HUES64 (cell line): ENCODE measurements around the gene TUBB2B.

Experiments
- H3K27ac ChIP-seq: 2 replicates; pipeline ENCODE4 v1.7.0; 2013; ENCODE audit warnings: low read depth, low read length, inconsistent platforms
- H3K27me3 ChIP-seq: 2 replicates; pipeline ENCODE4 v1.6.1; 2013; ENCODE audit warnings: mild to moderate bottlenecking, low read length; ENCODE audit not compliant: insufficient read depth
- H3K36me3 ChIP-seq: 2 replicates; pipeline ENCODE4 v1.6.1; 2013; ENCODE audit warnings: mild to moderate bottlenecking, low read length; ENCODE audit not compliant: insufficient read depth
- H3K4me1 ChIP-seq: 2 replicates; pipeline ENCODE4 v1.6.1; 2013; ENCODE audit warnings: mild to moderate bottlenecking, low read length, moderate library complexity; ENCODE audit not compliant: insufficient read depth
- H3K4me3 ChIP-seq: 2 replicates; pipeline ENCODE4 v1.5.1; 2013; ENCODE audit warnings: mild to moderate bottlenecking, low read length, moderate library complexity
- H3K9ac ChIP-seq: 2 replicates; pipeline ENCODE4 v1.6.1; 2013; ENCODE audit warnings: mild to moderate bottlenecking, low read depth, low read length
- H3K9me3 ChIP-seq: 2 replicates; pipeline ENCODE4 v1.6.1; 2013; ENCODE audit warnings: low read depth, low read length; ENCODE audit not compliant: insufficient read depth
- WGBS: fragments of 150-250, 120-280 bp; methylation state at CpG from one replicate; pipeline ENCODE4 v1.1.7; 2013; ENCODE audit warnings: missing lambda C conversion rate; 5-methylcytosine and 5-hydroxymethylcytosine counted together

Gene TUBB2B

DNA sequence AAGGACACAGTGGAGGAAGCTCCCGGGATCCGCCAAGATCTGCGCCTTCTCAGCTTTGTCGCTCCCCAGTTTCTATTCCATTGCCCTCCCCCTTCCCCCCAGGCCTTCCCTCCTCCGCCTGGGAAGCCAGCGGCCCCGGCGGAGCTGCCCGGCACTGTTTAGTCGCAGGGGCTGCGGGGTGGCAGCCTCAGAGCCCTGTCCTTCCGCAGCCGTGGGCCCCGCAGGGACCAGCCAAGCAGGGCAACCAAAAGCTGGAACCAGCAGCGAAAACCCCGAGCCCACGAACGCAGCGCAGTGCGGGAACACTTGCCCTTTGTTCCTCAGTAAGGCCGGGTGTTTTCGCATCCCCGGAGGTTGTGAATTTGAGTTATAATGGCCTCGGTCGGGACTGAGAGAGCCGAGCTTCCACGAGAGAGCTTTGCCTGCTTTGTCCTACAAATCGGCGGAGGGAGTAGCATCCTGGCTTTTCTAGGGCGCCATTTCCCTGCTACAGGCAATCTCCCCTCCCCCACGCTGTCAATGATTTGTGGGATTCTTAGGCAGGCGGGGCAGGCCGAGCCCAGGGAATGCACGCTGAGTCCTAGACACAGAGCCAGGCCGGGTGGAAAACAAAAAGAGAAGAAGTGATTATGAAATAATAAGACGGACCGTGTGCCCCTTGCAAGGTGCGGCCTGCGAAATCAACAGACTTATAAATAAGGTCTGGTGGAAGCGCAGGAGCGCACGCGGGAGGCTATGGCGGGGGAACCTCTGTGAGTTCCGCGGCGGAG lies 4.0 kb upstream of the TUBB2B start:
- peak overlapping the region; percentile 95 for H3K4me3 ChIP-seq
- H3K4me1 ChIP-seq, result peaks cover 20% of the 10 kb centered on the region

DNA sequence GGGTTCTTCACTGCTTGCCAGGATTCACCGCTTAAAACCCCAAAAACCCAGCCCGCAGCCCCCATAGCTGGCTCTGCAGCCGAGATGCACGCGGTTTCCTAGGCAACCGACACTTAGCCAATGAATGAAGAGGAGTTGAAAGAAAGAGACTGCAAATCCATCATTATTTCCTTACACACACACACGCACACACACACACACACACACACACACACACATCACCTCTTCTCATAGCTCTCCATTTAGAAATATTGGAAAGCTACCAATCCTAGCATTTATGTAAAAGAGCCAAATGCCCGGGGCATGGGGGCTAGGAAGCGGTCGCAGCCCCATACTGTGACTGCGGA lies 3.4 kb upstream of the TUBB2B start:
- H3K36me3 ChIP-seq, result peaks cover 5% of the 10 kb centered on the region
- WGBS, result 2% methylated on average over 11 of the region's 11 CpGs
- H3K27ac ChIP-seq, result peak overlapping the region; percentile 75; the same call in 1 of the 2 replicates
- peaks cover 20% of the 10 kb centered on the region for H3K4me1 ChIP-seq
- peaks cover 38% of the 10 kb centered on the region for H3K27me3 ChIP-seq
- peak overlapping the region; percentile 95 for H3K4me3 ChIP-seq
- no peaks in the 10 kb centered on the region for H3K9me3 ChIP-seq
- peak overlapping the region; percentile 80 for H3K9ac ChIP-seq

More for the DNA sequence above, 4.0 kb upstream of the TUBB2B start:
- peaks cover 38% of the 10 kb centered on the region for H3K27me3 ChIP-seq
- H3K36me3 ChIP-seq, result no peaks in the 10 kb centered on the region
- WGBS, result under 1% methylated on average over 46 of the region's 47 CpGs
- H3K9ac ChIP-seq, result peak overlapping the region; percentile 80
- H3K27ac ChIP-seq, result peak overlapping the region; percentile 75
- H3K9me3 ChIP-seq, result no peaks in the 10 kb centered on the region

GRCh38 chr6:3230256-3230882 lies 2.9 kb upstream of the TUBB2B start:
- Histone ChIP-seq H3K9ac (no peak overlapping the region), H3K4me3 (peak overlapping the region; percentile 95)

DNA sequence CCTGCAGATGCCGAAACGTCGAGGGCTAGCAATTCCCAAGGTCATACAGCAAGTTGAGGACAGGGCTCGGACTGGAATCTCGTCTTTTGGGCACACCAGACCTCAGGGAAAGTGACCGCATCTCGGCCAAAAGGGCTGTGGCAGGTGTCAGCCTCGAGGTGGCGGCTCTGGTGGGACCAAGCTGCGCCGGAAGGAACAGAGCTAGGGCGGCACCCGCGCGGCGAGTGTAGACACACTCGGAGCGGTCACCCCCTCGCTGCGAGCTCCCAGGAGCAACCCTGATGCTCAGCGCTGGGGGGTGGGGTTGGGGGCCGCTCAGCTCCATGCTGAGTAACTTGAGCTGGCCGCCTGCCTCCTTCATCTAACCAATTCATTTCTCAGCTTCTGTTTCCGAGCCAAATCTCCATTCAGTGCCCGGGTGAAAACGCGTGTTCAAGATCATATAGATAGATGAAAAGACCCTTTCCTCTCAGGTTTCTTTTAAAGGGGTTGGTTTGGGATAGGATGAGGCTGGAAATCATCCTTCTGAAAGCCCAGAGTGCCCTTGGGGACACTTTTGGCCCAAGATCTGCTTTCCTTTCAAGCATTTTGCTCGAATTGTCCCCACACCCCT lies 2.2 kb upstream of the TUBB2B start:
- Histone ChIP-seq H3K27me3 (peaks cover 38% of the 10 kb centered on the region), H3K4me1 (peaks cover 20% of the 10 kb centered on the region), H3K27ac (no peak overlapping the region), H3K36me3 (peaks cover 8% of the 10 kb centered on the region), H3K4me3 (peak overlapping the region; percentile 95), H3K9ac (peak overlapping the region; percentile 57; the same call in 1 of the 2 replicates), H3K9me3 (no peaks in the 10 kb centered on the region)
- WGBS, result under 1% methylated on average over 28 of the region's 28 CpGs

More at GRCh38 chr6:3230256-3230882, 2.9 kb upstream of the TUBB2B start:
- H3K36me3 ChIP-seq, result peaks cover 8% of the 10 kb centered on the region
- peaks cover 20% of the 10 kb centered on the region for H3K4me1 ChIP-seq
- H3K27ac ChIP-seq, result no peak overlapping the region
- H3K27me3 ChIP-seq, result peaks cover 38% of the 10 kb centered on the region
- H3K9me3 ChIP-seq, result no peaks in the 10 kb centered on the region
- 40% methylated on average over 10 of the region's 11 CpGs for WGBS

- H3K27me3 ChIP-seq, result peaks cover 38% of the 10 kb centered on the region
- H3K27ac ChIP-seq, result no peak overlapping the region; the same call in 1 of the 2 replicates
- H3K9ac ChIP-seq, result peak overlapping the region; percentile 57; the same call in 1 of the 2 replicates
- peaks cover 15% of the 10 kb centered on the region for H3K36me3 ChIP-seq
- no peaks in the 10 kb centered on the region for H3K9me3 ChIP-seq
- WGBS, result under 1% methylated on average over 62 of the region's 62 CpGs
- peaks cover 15% of the 10 kb centered on the region for H3K4me1 ChIP-seq
- peak overlapping the region; percentile 95 for H3K4me3 ChIP-seq
Observed at GRCh38 chr6:3228771-3229565, 1.5 kb upstream of the TUBB2B start.

DNA sequence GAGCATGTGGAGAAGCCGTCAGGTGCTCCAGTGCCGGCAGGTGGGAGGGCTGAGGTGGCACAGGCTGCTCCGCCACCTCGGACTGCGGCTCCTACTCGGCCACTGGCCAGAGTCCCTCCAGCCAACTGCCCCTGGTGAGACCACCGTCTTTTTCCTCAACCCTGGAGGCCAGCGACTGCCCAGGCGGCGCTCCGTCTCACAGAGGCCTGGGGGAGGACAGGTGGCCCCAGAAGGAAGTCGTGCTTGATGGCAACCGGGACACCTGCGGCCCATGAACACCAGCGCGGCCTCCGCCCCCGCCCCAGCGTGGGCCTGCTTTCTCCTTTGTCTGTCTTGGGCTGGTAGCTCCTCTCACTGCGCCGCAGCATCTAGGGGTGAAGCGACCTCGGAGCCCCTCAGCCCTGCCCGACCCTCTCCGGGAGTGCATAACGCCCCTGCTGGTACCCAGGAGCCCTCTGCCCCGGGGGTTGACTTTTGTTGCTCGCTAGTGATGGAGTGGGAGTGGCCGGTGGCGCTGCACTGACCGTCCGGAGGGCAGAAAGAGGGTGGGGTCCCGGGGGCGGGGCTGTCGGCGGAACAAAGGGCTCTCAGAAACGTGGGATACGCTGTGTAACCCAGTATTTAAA lies 706 bp upstream of the TUBB2B start:
- H3K4me1 ChIP-seq, result peaks cover 15% of the 10 kb centered on the region
- WGBS, result under 1% methylated on average over 35 of the region's 38 CpGs
- H3K9me3 ChIP-seq, result no peaks in the 10 kb centered on the region
- peaks cover 23% of the 10 kb centered on the region for H3K36me3 ChIP-seq
- H3K9ac ChIP-seq, result peak overlapping the region; percentile 78
- H3K27me3 ChIP-seq, result peaks cover 35% of the 10 kb centered on the region
- peak overlapping the region; percentile 74; the same call in 1 of the 2 replicates for H3K27ac ChIP-seq
- H3K4me3 ChIP-seq, result peak overlapping the region; percentile 95

GRCh38 chr6:3226481-3227362 lies 731 bp downstream of the TUBB2B start:
- peaks cover 12% of the 10 kb centered on the region for H3K4me1 ChIP-seq
- H3K36me3 ChIP-seq, result peaks cover 25% of the 10 kb centered on the region
- H3K9me3 ChIP-seq, result no peaks in the 10 kb centered on the region
- peak overlapping the region; percentile 42 for H3K27ac ChIP-seq
- peak overlapping the region; percentile 90 for H3K9ac ChIP-seq
- WGBS, result under 1% methylated on average over 54 of the region's 54 CpGs
- peaks cover 23% of the 10 kb centered on the region for H3K27me3 ChIP-seq
- H3K4me3 ChIP-seq, result peak overlapping the region; percentile 95

GRCh38 chr6:3226042-3226441 lies 1.4 kb downstream of the TUBB2B start:
- Histone ChIP-seq H3K27me3 (peaks cover 23% of the 10 kb centered on the region), H3K27ac (no peak overlapping the region; the same call in 1 of the 2 replicates), H3K36me3 (peaks cover 25% of the 10 kb centered on the region), H3K4me1 (peaks cover 12% of the 10 kb centered on the region), H3K9me3 (no peaks in the 10 kb centered on the region), H3K9ac (peak overlapping the region; percentile 90; the same call in 1 of the 2 replicates), H3K4me3 (peak overlapping the region; percentile 95)
- WGBS, result 28% methylated on average over 10 of the region's 10 CpGs

DNA sequence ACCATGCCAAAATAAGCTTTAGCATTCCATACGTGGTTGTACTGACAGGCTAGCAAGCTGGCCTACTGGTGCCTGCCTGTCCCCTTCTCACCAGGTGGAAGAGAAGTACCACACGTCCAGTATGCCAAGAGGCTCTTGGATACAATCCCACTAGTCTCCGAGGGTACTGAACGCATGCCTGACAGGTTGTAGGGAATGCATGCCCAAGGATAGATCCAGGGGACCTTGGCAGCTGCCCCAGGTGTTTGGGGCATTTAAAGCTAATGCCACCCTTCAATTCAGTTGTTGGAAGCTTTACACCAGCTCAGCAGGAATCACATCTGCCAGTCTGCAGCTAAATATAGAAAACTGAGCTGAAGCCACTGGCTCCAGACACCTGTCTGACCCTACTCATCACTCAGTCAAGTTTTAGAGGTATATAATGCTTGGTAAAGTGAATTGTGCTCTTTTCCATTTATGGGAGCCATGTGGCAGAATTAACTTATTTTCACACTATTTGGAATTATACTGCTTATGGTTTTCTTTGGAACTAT lies 4.9 kb downstream of the TUBB2B start:
- Histone ChIP-seq H3K27ac (no peak overlapping the region), H3K27me3 (no peaks in the 10 kb centered on the region), H3K4me3 (no peak overlapping the region), H3K36me3 (peaks cover 25% of the 10 kb centered on the region), H3K4me1 (peaks cover 5% of the 10 kb centered on the region; the same call in 1 of the 2 replicates), H3K9me3 (no peaks in the 10 kb centered on the region), H3K9ac (no peak overlapping the region)
- WGBS, result 91% methylated on average over 4 of the region's 4 CpGs
